Loucy (cell line): ENCODE measurements around the gene CDH4.

Source experiments
- H2AFZ ChIP-seq: fragments of 200-600 bp; sonication (generic); 2 replicates; pipeline ENCODE4 v1.6.0; 2016; ENCODE audit warnings: antibody characterized with exemption, mild to moderate bottlenecking, low read length, moderate library complexity
- H3F3A ChIP-seq: fragments of 200-600 bp; 2 replicates; pipeline ENCODE4 v1.6.0; 2016; ENCODE audit warnings: antibody characterized with exemption, low read depth, mild to moderate bottlenecking
- H3K27me3 ChIP-seq: fragments of 200-600 bp; sonication (generic); 2 replicates; pipeline ENCODE4 v1.6.1; 2014; ENCODE audit warnings: low read length, mild to moderate bottlenecking; ENCODE audit not compliant: insufficient read depth, poor library complexity, severe bottlenecking
- H3K36me3 ChIP-seq: fragments of 200-600 bp; sonication (generic); 2 replicates; pipeline ENCODE4 v1.6.1; 2016; ENCODE audit warnings: low read length; ENCODE audit not compliant: insufficient read depth
- H3K4me1 ChIP-seq: fragments of 200-600 bp; sonication (generic); 2 replicates; pipeline ENCODE4 v1.5.1; 2014; ENCODE audit warnings: low read length, mild to moderate bottlenecking; ENCODE audit not compliant: insufficient read depth, poor library complexity, severe bottlenecking
- H3K4me2 ChIP-seq: fragments of 200-600 bp; sonication (generic); 2 replicates; pipeline ENCODE4 v1.6.0; 2014; ENCODE audit warnings: antibody characterized with exemption, low read length, low read depth, mild to moderate bottlenecking; ENCODE audit not compliant: poor library complexity, severe bottlenecking
- H3K4me3 ChIP-seq: fragments of 200-600 bp; sonication (generic); 2 replicates; pipeline ENCODE4 v1.5.1; 2014; ENCODE audit warnings: low read length, mild to moderate bottlenecking, mixed read lengths; ENCODE audit not compliant: poor library complexity, severe bottlenecking
- H3K79me2 ChIP-seq: fragments of 200-600 bp; sonication (generic); 2 replicates; pipeline ENCODE4 v1.6.1; 2014; ENCODE audit warnings: low read length; ENCODE audit not compliant: insufficient read depth
- H3K9ac ChIP-seq: fragments of 200-600 bp; sonication (generic); 2 replicates; pipeline ENCODE4 v1.6.0; 2014; ENCODE audit warnings: mild to moderate bottlenecking, low read depth, low read length, moderate library complexity; ENCODE audit not compliant: poor library complexity, severe bottlenecking
- H3K9me2 ChIP-seq: fragments of 200-600 bp; sonication (generic); replicated peaks from 2 replicates; pipeline ENCODE4 v1.6.1; 2016; ENCODE audit warnings: low read depth, low read length, mixed read lengths
- H3K9me3 ChIP-seq: fragments of 200-600 bp; sonication (generic); 2 replicates; pipeline ENCODE4 v1.6.1; 2014; ENCODE audit warnings: mild to moderate bottlenecking, antibody characterized with exemption, low read length, low read depth; ENCODE audit not compliant: insufficient read depth
- H4K20me1 ChIP-seq: fragments of 200-600 bp; sonication (generic); 2 replicates; pipeline ENCODE4 v1.6.0; 2014; ENCODE audit warnings: antibody characterized with exemption, low read length, mild to moderate bottlenecking; ENCODE audit not compliant: insufficient read depth, poor library complexity, severe bottlenecking
- EZH2phosphoT487 ChIP-seq: fragments of 200-600 bp; IDR thresholded peaks from 2 replicates; pipeline ENCODE4 v1.6.1; 2018; ENCODE audit warnings: antibody characterized with exemption, mild to moderate bottlenecking, moderate library complexity, borderline replicate concordance
- TF ChIP-seq, protein P1 (sequence below): fragments of 200-600 bp; sonication (generic); conservative IDR thresholded peaks from 2 replicates; pipeline ENCODE4 v1.5.1; 2014; ENCODE audit warnings: mild to moderate bottlenecking, antibody characterized with exemption, low read length

CDH4 gene

DNA sequence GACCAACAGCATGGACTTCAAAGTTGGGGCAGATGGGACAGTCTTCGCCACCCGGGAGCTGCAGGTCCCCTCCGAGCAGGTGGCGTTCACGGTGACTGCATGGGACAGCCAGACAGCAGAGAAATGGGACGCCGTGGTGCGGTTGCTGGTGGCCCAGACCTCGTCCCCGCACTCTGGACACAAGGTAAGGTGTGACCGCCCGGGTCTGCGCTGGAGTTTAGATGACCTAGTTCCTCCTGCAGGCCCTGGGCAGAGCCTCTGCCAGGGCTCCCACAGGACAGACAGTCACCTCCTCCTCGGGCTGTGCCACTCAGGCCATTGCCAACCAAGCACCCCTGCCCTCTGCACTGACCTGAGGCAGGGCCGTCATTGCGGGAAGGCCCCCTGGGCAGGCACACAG lies 491.5 kb downstream of the CDH4 start:
- Histone ChIP-seq H3F3A (no peaks in the 10 kb centered on the region), H3K4me2 (no peak overlapping the region), H3K4me3 (no peak overlapping the region), H3K9me2 (no peaks in the 10 kb centered on the region), H3K79me2 (no peaks in the 10 kb centered on the region), H3K9me3 (no peaks in the 10 kb centered on the region), H2AFZ (no peak overlapping the region), H3K36me3 (no peaks in the 10 kb centered on the region; the same call in 1 of the 2 replicates), H3K27me3 (no peaks in the 10 kb centered on the region), H3K9ac (no peak overlapping the region), H4K20me1 (no peaks in the 10 kb centered on the region), H3K4me1 (no peaks in the 10 kb centered on the region)
- TF ChIP-seq EZH2phosphoT487 = no peak
- TF ChIP-seq, protein P1, sequence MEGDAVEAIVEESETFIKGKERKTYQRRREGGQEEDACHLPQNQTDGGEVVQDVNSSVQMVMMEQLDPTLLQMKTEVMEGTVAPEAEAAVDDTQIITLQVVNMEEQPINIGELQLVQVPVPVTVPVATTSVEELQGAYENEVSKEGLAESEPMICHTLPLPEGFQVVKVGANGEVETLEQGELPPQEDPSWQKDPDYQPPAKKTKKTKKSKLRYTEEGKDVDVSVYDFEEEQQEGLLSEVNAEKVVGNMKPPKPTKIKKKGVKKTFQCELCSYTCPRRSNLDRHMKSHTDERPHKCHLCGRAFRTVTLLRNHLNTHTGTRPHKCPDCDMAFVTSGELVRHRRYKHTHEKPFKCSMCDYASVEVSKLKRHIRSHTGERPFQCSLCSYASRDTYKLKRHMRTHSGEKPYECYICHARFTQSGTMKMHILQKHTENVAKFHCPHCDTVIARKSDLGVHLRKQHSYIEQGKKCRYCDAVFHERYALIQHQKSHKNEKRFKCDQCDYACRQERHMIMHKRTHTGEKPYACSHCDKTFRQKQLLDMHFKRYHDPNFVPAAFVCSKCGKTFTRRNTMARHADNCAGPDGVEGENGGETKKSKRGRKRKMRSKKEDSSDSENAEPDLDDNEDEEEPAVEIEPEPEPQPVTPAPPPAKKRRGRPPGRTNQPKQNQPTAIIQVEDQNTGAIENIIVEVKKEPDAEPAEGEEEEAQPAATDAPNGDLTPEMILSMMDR = no peak

DNA sequence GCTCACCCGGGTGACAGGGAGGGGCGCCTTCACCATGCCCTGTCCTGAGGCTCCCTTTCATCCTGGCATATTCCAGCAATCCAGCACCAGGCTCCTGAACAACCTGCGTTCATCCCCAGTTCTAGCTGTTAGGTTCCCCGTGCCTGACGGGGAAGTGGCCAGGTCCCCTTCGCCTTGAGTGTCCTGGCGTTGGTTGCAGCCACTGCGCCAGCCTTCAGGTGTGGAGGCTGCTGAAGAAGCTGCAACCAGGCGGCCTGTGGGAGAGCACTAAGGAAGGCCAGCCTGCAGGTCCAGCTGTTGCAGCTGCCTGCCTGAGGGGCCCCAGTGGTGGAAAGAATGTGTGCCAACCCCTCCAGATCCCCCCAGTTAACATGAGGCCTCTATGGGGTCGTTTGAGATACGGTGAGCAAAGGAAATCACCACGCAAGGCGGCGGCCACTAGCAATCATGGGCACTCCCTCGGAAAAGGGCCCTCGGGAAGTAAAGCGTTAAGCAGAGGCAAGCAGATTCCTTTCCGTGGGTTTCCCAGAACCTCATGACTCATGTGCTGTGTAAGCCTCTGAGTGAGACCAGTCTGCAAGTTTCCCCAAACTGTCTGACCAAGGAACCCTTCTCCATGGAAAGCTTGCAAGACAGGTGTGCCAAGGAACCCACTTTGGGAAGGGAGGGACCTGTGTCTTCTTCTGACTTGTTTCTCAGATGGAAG lies 492.8 kb downstream of the CDH4 start:
- no peak overlapping the region for H3K4me2 ChIP-seq

DNA sequence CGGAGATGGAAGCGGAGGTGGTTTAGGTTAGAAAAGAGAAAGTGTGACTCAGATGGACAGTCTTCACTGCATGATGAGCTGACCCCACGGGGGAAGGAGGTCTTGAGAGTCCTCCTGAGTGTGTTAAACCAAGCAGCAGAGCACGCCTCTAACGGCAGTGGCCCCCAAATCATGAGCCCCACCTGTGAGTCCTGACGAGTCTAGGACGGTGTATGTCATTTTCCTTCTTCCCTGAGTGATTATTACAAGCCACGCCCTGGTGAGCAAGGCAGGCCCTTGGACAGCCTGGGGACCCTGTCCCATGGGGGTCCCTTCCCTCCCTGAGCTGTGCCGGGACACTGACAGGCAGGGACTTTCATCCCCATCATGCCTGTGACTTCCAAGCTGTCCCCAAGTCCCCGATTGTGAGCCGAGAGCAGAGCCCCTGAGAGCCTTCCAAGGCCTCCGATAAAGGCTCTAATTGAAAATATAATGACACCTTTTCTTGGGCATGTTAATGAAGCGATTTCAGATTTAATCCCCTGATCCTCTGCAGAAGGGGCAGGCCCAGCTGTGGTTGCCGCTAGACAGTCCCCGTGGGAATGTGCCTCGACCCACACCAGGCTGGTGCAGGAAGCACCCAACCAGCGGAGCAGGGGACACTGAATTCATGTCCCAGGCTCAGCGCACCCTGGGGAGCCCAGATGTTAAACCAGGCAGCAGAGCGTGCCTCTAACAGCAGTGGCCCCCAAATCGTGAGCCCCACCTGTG lies 493.5 kb downstream of the CDH4 start:
- no peaks in the 10 kb centered on the region for H3F3A ChIP-seq
- H3K4me1 ChIP-seq = no peaks in the 10 kb centered on the region
- no peak overlapping the region for H2AFZ ChIP-seq
- no peaks in the 10 kb centered on the region for H3K27me3 ChIP-seq
- TF ChIP-seq EZH2phosphoT487 = no peak
- H3K9me3 ChIP-seq = peaks cover 3% of the 10 kb centered on the region; the same call in 1 of the 2 replicates
- H3K4me2 ChIP-seq = no peak overlapping the region
- H4K20me1 ChIP-seq = no peaks in the 10 kb centered on the region
- no peaks in the 10 kb centered on the region for H3K79me2 ChIP-seq
- H3K4me3 ChIP-seq = no peak overlapping the region
- no peak overlapping the region for H3K9ac ChIP-seq
- no peaks in the 10 kb centered on the region; the same call in 1 of the 2 replicates for H3K36me3 ChIP-seq
- H3K9me2 ChIP-seq = no peaks in the 10 kb centered on the region

More for the DNA sequence above, 492.8 kb downstream of the CDH4 start:
- H3F3A ChIP-seq = no peaks in the 10 kb centered on the region
- H4K20me1 ChIP-seq = no peaks in the 10 kb centered on the region
- H3K9me2 ChIP-seq = no peaks in the 10 kb centered on the region
- TF ChIP-seq EZH2phosphoT487 = no peak
- TF ChIP-seq, protein P1 = no peak
- H3K9me3 ChIP-seq = no peaks in the 10 kb centered on the region
- H3K9ac ChIP-seq = no peak overlapping the region
- H3K4me1 ChIP-seq = no peaks in the 10 kb centered on the region
- no peaks in the 10 kb centered on the region for H3K27me3 ChIP-seq
- H3K36me3 ChIP-seq = no peaks in the 10 kb centered on the region; the same call in 1 of the 2 replicates
- no peak overlapping the region for H2AFZ ChIP-seq
- no peaks in the 10 kb centered on the region for H3K79me2 ChIP-seq
- no peak overlapping the region for H3K4me3 ChIP-seq
